ENCODE results near the gene HDAC7. TPM values are rescaled to one million over a fixed set of nuclear protein-coding genes. Genes with fewer than 3 reads are reported as not detected.
A peak's percentile ranks its signal among the peaks of the same experiment; 100 is the strongest.
"Not testable (repeated sequence)": the region's sequence is repeated elsewhere in the genome, so short reads cannot be mapped to it uniquely, and the experiment has no call there.

The HDAC7 gene
- total RNA-seq, 1 donor = 48.9 TPM

DNA sequence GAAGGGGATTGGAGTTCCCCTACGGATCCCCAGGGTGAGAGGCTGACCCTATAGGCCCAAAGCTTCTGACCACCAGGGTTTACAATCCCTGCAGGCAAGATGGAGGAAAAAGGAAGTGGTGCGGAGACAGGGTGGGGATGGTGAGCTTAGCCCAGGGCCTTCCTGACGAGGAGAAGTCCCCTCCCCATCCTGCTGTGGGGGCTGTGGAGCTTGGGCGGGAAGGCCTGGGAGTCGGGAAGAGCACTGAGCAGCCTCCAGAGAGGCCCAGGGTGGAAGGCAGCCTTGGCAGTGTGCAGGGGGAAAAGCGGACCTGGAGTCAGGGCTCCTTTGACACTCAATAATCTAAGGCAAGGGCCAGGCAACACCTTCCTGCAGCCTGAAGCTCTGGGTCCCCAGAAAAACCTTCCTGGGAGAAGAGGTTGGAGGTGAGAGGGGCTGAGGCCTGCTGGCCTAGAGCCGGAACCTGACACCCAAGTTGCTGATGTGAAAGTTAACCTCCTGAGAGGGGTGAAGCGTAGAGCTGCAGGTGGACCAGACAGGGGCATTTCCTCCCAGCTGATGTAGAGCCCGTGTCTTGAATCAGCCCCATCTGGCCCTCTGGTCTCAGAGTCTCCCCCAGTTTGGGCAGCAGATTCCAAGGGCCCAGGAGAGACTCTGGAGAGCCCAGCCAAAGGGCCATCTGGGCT, 6.0 kb downstream of the HDAC7 start:
- TF ChIP-seq, protein P1, sequence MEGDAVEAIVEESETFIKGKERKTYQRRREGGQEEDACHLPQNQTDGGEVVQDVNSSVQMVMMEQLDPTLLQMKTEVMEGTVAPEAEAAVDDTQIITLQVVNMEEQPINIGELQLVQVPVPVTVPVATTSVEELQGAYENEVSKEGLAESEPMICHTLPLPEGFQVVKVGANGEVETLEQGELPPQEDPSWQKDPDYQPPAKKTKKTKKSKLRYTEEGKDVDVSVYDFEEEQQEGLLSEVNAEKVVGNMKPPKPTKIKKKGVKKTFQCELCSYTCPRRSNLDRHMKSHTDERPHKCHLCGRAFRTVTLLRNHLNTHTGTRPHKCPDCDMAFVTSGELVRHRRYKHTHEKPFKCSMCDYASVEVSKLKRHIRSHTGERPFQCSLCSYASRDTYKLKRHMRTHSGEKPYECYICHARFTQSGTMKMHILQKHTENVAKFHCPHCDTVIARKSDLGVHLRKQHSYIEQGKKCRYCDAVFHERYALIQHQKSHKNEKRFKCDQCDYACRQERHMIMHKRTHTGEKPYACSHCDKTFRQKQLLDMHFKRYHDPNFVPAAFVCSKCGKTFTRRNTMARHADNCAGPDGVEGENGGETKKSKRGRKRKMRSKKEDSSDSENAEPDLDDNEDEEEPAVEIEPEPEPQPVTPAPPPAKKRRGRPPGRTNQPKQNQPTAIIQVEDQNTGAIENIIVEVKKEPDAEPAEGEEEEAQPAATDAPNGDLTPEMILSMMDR (IDR thresholded peaks at IDR 0.05; ENCODE audit: insufficient read depth, low read length) = no peak
- DNase-seq (ENCODE audit: low read depth) = no peak
- H3K4me3 ChIP-seq (ENCODE audit: low read depth, low read length) = peak overlapping the region; percentile 61

DNA sequence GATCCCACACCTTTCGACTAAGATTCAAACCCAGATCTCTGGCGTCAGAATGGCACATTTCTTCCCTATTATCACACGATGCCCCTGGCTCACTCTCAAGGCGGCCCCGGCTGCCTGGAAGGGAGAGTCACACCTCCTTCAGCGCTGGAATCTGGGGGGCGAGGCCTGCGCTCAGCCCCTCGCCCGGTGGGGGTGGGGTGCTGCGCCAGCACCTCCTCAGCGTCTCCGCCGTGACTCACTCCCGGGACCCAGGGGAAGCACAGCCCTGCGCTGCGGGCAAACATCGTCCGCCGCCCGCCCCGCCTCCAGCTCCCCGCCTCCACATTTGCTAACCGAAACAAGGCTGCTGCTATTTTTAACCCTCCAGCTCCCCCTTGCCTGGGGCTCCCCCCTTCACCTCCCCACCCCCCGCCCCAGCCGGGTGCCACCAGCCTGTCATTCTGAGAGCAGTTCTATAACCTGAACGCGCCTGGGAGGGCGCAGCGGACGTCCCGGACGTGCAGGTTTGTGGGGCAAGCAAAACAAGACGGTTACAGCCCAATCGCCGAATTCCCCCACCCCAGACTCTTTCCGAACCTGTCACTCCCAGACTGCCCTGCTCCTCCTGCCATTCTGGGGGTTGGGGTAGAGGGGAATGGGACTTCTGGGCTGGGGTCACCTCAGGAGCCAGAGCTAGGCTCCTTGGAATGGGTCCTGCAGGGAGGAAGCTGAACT, 6.7 kb downstream of the HDAC7 start:
- TF ChIP-seq, protein P1 (IDR thresholded peaks at IDR 0.05; ENCODE audit: insufficient read depth, low read length) = no peak
- peak; percentile 90 for DNase-seq (ENCODE audit: low read depth)
- H3K4me3 ChIP-seq (ENCODE audit: low read depth, low read length) = peak overlapping the region; percentile 61

DNA sequence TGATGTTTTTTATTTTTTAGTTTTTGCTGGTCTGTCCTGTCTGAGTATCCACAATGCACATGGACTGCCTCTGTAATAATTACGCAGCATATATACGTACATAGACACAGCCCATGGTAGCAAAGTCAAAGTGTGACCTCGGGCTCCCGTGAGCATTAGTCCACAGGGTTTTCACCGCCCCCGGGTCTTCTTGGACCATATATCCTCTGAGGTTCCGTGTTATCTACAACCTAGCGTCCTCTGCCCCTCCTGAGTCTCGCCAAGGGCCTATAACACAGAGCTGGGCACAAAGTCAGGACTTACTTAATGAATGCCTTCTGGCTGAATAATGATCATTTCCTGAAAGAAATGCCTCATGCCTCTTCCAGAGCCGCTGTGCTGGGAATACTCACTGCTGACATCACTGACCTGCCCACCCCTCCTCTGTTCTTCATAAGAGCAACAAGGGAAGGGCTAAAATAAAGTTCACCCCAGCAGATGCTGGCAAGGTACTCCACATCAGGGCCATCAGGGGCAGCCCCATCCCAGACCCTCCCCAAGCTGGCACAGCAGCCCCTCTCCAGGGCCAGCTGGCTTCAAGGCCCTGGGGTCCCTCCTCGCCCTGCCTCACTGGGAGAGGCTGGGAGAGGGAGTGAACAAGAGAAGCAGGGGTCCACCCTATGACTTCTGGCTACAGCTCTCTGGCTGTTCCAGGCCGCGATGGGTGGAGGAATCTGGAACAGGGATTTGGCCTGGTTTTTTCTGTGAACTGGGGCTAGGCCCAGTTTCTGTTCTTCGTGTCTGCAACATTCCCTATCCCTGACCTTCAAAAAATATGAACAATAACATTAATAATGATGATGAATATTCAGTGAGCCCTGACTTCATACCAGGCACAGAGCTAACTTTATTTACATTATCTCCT, 7.9 kb downstream of the HDAC7 start:
- TF ChIP-seq, protein P1 (IDR thresholded peaks at IDR 0.05; ENCODE audit: insufficient read depth, low read length) = no peak
- peak overlapping the region; percentile 22 for H3K4me3 ChIP-seq (ENCODE audit: low read depth, low read length)
- peak; percentile 98 for DNase-seq (ENCODE audit: low read depth)

DNA sequence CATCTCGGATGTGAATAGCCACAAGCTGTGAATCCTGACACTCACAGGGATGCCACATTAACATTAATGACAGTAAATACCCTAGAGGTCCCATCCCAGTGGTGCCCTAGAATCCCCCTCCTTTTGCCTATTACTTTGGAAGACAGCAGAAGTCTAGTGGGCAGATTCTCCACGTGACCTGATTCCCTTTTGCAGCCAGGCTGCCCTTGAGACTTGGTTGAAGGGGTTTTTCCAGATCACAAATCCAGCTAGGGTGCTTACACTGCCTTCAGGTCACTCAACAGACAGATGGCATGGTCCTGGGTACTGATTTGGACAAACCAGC, 8.7 kb downstream of the HDAC7 start:
- DNase-seq (ENCODE audit: low read depth) = no peak
- H3K4me3 ChIP-seq (ENCODE audit: low read depth, low read length) = no peak overlapping the region
- TF ChIP-seq, protein P1 (IDR thresholded peaks at IDR 0.05; ENCODE audit: insufficient read depth, low read length) = no peak

DNA sequence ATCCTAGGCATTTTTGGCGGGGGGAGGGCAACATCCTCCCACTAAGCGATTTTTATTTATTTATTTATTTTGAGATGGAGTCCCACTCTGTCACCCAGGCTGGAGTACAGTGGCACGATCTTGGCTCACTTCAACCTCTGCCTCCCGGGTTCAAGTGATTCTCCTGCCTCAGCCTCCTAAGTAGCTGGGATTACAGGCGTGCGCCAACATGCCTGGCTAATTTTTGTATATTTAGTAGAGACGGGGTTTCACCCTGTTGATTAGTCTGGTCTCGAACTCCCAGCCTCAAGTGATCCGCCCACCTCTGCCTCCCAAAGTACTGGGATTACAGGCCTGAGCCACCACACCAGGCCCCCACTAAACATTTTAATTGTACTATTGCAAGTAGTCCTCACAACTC, 10.2 kb downstream of the HDAC7 start:
- not testable (repeated sequence) for H3K4me3 ChIP-seq (ENCODE audit: low read depth, low read length); DNase-seq (ENCODE audit: low read depth)

DNA sequence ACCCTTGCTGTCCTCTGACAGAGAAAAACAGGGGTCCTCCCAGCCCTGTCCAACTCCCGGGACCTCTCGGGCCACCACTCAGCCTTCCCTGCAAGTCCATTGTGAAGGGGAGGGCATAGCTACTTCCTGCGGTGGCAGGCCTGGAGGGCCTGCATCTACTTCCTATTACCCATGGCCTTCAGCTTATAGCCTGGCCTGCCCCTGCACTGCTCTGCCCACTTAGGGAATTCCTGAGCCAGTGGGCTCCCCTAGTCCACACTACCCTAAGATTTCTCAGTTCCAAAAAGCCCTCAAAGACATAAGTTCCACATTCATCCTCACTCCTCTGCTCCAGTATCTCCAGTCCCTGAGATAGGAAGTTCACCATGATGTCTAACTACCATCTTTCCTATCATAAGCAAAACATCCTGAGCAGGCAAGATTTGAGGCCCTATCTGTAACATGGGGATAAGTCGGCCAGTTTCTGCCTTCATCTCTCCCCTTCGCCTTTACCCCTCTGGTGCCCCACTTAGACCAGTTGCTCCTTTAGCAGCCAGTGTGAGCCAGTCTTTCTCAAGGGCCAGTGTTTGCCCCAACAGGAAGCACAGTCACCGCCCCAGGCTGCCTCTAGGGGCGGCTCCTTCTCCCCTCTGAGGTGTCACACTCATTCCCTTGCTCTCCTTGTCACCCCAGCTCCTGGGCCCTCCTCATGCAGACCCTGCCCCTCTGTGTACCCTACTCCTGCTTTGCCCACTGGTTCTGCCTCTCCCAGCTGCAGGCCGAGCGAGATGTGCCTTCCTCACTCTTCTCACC, 10.9 kb downstream of the HDAC7 start:
- DNase-seq (ENCODE audit: low read depth) = no peak
- TF ChIP-seq, protein P1 (IDR thresholded peaks at IDR 0.05; ENCODE audit: insufficient read depth, low read length) = peak; percentile 35
- peak overlapping the region; percentile 5 for H3K4me3 ChIP-seq (ENCODE audit: low read depth, low read length)
